ENCODE results near the gene ERAP2.

ERAP2 gene

GRCh38 chr5:96859375-96859774, 16.9 kb upstream of the ERAP2 start:
- TF ChIP-seq CEBPB (IDR thresholded peaks at IDR 0.05) (no peak), USF1 (IDR thresholded peaks at IDR 0.05) (no peak), TCF12 (IDR thresholded peaks at IDR 0.05; ENCODE audit: low read depth) (no peak)

DNA sequence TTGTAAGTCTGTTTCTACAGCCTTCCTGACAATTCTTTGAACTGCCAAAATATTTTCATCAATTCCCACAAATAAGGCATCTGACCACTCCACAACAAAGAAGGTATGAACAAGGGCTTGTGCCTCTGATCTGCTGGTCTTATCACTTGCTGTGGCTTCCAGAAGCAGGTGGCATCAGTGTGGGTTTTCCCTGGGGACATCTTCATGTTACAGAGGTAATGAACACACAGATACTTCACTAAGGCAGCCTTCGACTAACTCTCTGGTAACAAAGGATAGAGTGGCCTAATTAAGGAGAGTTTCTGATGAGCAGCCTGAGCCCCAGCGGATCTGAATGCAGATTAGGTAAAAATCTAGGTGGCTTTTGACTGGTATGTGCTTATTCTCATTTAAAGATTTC, 15.2 kb upstream of the ERAP2 start:
- TF ChIP-seq YY1 (IDR thresholded peaks at IDR 0.05; ENCODE audit: low read depth) = no peak
- TF ChIP-seq ZBTB7A (IDR thresholded peaks at IDR 0.05; ENCODE audit: low read depth) = no peak
- TF ChIP-seq CEBPB (IDR thresholded peaks at IDR 0.05) = no peak
- no peak for TF ChIP-seq TEAD4 (IDR thresholded peaks at IDR 0.05)
- TF ChIP-seq, protein P1, sequence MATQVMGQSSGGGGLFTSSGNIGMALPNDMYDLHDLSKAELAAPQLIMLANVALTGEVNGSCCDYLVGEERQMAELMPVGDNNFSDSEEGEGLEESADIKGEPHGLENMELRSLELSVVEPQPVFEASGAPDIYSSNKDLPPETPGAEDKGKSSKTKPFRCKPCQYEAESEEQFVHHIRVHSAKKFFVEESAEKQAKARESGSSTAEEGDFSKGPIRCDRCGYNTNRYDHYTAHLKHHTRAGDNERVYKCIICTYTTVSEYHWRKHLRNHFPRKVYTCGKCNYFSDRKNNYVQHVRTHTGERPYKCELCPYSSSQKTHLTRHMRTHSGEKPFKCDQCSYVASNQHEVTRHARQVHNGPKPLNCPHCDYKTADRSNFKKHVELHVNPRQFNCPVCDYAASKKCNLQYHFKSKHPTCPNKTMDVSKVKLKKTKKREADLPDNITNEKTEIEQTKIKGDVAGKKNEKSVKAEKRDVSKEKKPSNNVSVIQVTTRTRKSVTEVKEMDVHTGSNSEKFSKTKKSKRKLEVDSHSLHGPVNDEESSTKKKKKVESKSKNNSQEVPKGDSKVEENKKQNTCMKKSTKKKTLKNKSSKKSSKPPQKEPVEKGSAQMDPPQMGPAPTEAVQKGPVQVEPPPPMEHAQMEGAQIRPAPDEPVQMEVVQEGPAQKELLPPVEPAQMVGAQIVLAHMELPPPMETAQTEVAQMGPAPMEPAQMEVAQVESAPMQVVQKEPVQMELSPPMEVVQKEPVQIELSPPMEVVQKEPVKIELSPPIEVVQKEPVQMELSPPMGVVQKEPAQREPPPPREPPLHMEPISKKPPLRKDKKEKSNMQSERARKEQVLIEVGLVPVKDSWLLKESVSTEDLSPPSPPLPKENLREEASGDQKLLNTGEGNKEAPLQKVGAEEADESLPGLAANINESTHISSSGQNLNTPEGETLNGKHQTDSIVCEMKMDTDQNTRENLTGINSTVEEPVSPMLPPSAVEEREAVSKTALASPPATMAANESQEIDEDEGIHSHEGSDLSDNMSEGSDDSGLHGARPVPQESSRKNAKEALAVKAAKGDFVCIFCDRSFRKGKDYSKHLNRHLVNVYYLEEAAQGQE (IDR thresholded peaks at IDR 0.05; ENCODE audit: low read depth) = no peak
- no peak for TF ChIP-seq TAF1 (IDR thresholded peaks at IDR 0.05; ENCODE audit: low read depth)
- TF ChIP-seq NFIC (IDR thresholded peaks at IDR 0.05) = no peak
- no peak for TF ChIP-seq RAD21 (IDR thresholded peaks at IDR 0.05; ENCODE audit: low read depth)
- TF ChIP-seq CREB1 (IDR thresholded peaks at IDR 0.05; ENCODE audit: low read depth) = no peak
- TF ChIP-seq EGR1 (IDR thresholded peaks at IDR 0.05) = no peak
- no peak for TF ChIP-seq TCF12 (IDR thresholded peaks at IDR 0.05; ENCODE audit: low read depth)
- no peak for TF ChIP-seq MAX (IDR thresholded peaks at IDR 0.05)
- TF ChIP-seq FOXM1 (IDR thresholded peaks at IDR 0.05; ENCODE audit: borderline replicate concordance, low read depth) = no peak

GRCh38 chr5:96863114-96863513, 13.2 kb upstream of the ERAP2 start:
- no peak for TF ChIP-seq NFIC (IDR thresholded peaks at IDR 0.05)

GRCh38 chr5:96863949-96864584, 12.2 kb upstream of the ERAP2 start:
- no peak for TF ChIP-seq NFIC (IDR thresholded peaks at IDR 0.05)
- TF ChIP-seq CREB1 (IDR thresholded peaks at IDR 0.05; ENCODE audit: low read depth) = no peak
- TF ChIP-seq RAD21 (IDR thresholded peaks at IDR 0.05; ENCODE audit: low read depth) = no peak
- no peak for TF ChIP-seq TCF12 (IDR thresholded peaks at IDR 0.05; ENCODE audit: low read depth)
- TF ChIP-seq FOXM1 (IDR thresholded peaks at IDR 0.05; ENCODE audit: borderline replicate concordance, low read depth) = no peak
- TF ChIP-seq ZBTB7A (IDR thresholded peaks at IDR 0.05; ENCODE audit: low read depth) = no peak
- no peak for TF ChIP-seq TEAD4 (IDR thresholded peaks at IDR 0.05)
- TF ChIP-seq, protein P1 (IDR thresholded peaks at IDR 0.05; ENCODE audit: low read depth) = no peak
- no peak for TF ChIP-seq CEBPB (IDR thresholded peaks at IDR 0.05)
- no peak for TF ChIP-seq EP300 (IDR thresholded peaks at IDR 0.05; ENCODE audit: borderline replicate concordance)
- TF ChIP-seq MAX (IDR thresholded peaks at IDR 0.05) = no peak
- no peak for TF ChIP-seq EGR1 (IDR thresholded peaks at IDR 0.05)
- no peak for TF ChIP-seq TAF1 (IDR thresholded peaks at IDR 0.05; ENCODE audit: low read depth)
- TF ChIP-seq YY1 (IDR thresholded peaks at IDR 0.05; ENCODE audit: low read depth) = no peak
- no peak for TF ChIP-seq USF1 (IDR thresholded peaks at IDR 0.05)

GRCh38 chr5:96864922-96865530, 11.3 kb upstream of the ERAP2 start:
- TF ChIP-seq FOXM1 (IDR thresholded peaks at IDR 0.05; ENCODE audit: borderline replicate concordance, low read depth) (no peak), USF1 (IDR thresholded peaks at IDR 0.05) (no peak), ZBTB7A (IDR thresholded peaks at IDR 0.05; ENCODE audit: low read depth) (no peak), NFIC (IDR thresholded peaks at IDR 0.05) (no peak), MAX (IDR thresholded peaks at IDR 0.05) (no peak), TCF12 (IDR thresholded peaks at IDR 0.05; ENCODE audit: low read depth) (no peak), CEBPB (IDR thresholded peaks at IDR 0.05) (no peak), TEAD4 (IDR thresholded peaks at IDR 0.05) (no peak), RAD21 (IDR thresholded peaks at IDR 0.05; ENCODE audit: low read depth) (no peak), TAF1 (IDR thresholded peaks at IDR 0.05; ENCODE audit: low read depth) (no peak), EP300 (IDR thresholded peaks at IDR 0.05; ENCODE audit: borderline replicate concordance) (no peak), CREB1 (IDR thresholded peaks at IDR 0.05; ENCODE audit: low read depth) (no peak), YY1 (IDR thresholded peaks at IDR 0.05; ENCODE audit: low read depth) (no peak)
- TF ChIP-seq, protein P1 (IDR thresholded peaks at IDR 0.05; ENCODE audit: low read depth) = no peak
